HL-60 (cell line): Measurements from ENCODE around the gene TMEM108.

ENCODE experiments used
- DNase-seq, 2 experiments: peaks; one replicate each; pipeline ENCODE4 v3.0.0-alpha.2; 2010 to 2020; ENCODE audit warnings: low read depth in 1 of 2, low spot score in 1 of 2
- H3K27ac ChIP-seq: fragments of 250-450 bp; sonication (Bioruptor Pico); replicated peaks from 2 replicates; pipeline ENCODE4 v1.5.1; 2020; ENCODE audit warnings: mild to moderate bottlenecking, moderate library complexity
- H3K27me3 ChIP-seq: fragments of 250-450 bp; sonication (Bioruptor Pico); 2 replicates; pipeline ENCODE4 v1.5.1; 2021; ENCODE audit warnings: mild to moderate bottlenecking, moderate library complexity; ENCODE audit not compliant: insufficient read depth, poor library complexity, severe bottlenecking
- H3K4me3 ChIP-seq: replicated peaks from 2 replicates; pipeline ENCODE4 v1.5.1; 2011; ENCODE audit warnings: mild to moderate bottlenecking, control low read depth, low read length; ENCODE audit not compliant: insufficient read depth
- CTCF ChIP-seq: IDR thresholded peaks from one replicate; pipeline ENCODE4 v1.5.1; 2011; ENCODE audit warnings: low read length, control low read depth, inconsistent platforms; ENCODE audit not compliant: insufficient read depth
- GABPA ChIP-seq: IDR thresholded peaks from 2 replicates; pipeline ENCODE4 v1.6.1; 2012; ENCODE audit warnings: low read depth
- POLR2AphosphoS5 ChIP-seq: IDR thresholded peaks from 2 replicates; pipeline ENCODE4 v1.6.1; 2012; ENCODE audit warnings: low read depth
- REST ChIP-seq: IDR thresholded peaks from 2 replicates; pipeline ENCODE4 v1.6.1; 2012; ENCODE audit warnings: low read depth; ENCODE audit not compliant: insufficient replicate concordance
- SPI1 ChIP-seq: IDR thresholded peaks from 2 replicates; pipeline ENCODE4 v1.6.1; 2012; ENCODE audit warnings: low read depth, mild to moderate bottlenecking, borderline replicate concordance

TMEM108 gene

GRCh38 chr3:133439563-133439962, 401.4 kb downstream of the TMEM108 start:
- Histone ChIP-seq H3K27ac (no peak overlapping the region), H3K4me3 (no peak overlapping the region), H3K27me3 (no peaks in the 10 kb centered on the region)
- TF ChIP-seq POLR2AphosphoS5 (no peak), CTCF (no peak), GABPA (no peak), SPI1 (no peak), REST (no peak)
- DNase-seq = no peak

- TF ChIP-seq SPI1 (no peak), GABPA (no peak), POLR2AphosphoS5 (no peak), CTCF (no peak), REST (no peak)
- DNase-seq = no peak
- Histone ChIP-seq H3K27me3 (no peaks in the 10 kb centered on the region), H3K4me3 (no peak overlapping the region), H3K27ac (no peak overlapping the region)
Measured at GRCh38 chr3:133440652-133441051, 402.5 kb downstream of the TMEM108 start.

- no peak overlapping the region for H3K27ac ChIP-seq
- no peaks in the 10 kb centered on the region for H3K27me3 ChIP-seq
- no peak for DNase-seq
- no peak overlapping the region for H3K4me3 ChIP-seq
- TF ChIP-seq REST = no peak
- no peak for TF ChIP-seq SPI1
- no peak for TF ChIP-seq CTCF
- no peak for TF ChIP-seq POLR2AphosphoS5
- TF ChIP-seq GABPA = no peak
Measured at GRCh38 chr3:133441867-133442270, 403.7 kb downstream of the TMEM108 start.
